Kidney epithelial cell (primary cell): Measurements from ENCODE around the gene TEF. TPM values are rescaled to one million over a fixed set of nuclear protein-coding genes. Genes with fewer than 3 reads are reported as not detected.
"Not testable (repeated sequence)": the region's sequence is repeated elsewhere in the genome, so short reads cannot be mapped to it uniquely, and the experiment has no call there.

Source experiments
- DNase-seq: peaks from one replicate; pipeline ENCODE4 v3.0.0-alpha.2; 2010; ENCODE audit warnings: low read depth
- H3K27me3 ChIP-seq: 2 replicates; pipeline ENCODE4 v1.6.0; 2011; ENCODE audit warnings: low read length; ENCODE audit not compliant: control insufficient read depth, insufficient read depth
- H3K36me3 ChIP-seq: 2 replicates; pipeline ENCODE4 v1.5.1; 2011; ENCODE audit warnings: low read length; ENCODE audit not compliant: control insufficient read depth, insufficient read depth
- H3K4me3 ChIP-seq: 2 replicates; pipeline ENCODE4 v1.5.1; 2011; ENCODE audit warnings: low read depth, mild to moderate bottlenecking, control low read depth, low read length
- CTCF ChIP-seq: IDR thresholded peaks from 2 replicates; pipeline ENCODE4 v1.5.1; 2011; ENCODE audit warnings: mild to moderate bottlenecking, moderate library complexity, low read length, control low read depth, inconsistent platforms; ENCODE audit not compliant: insufficient read depth, poor library complexity, severe bottlenecking
- total RNA-seq: library from RNA; depleted of rRNA; stranded (reverse); fragments of >200 nt; gene quantifications from 2 replicates; pipeline ENCODE4 v1.2.3, GENCODE V29; 2015

Gene TEF
- total RNA-seq, 1 donor from 2014 or later: 4.0 TPM

GRCh38 chr22:41429232-41429950, 47.6 kb downstream of the TEF start:
- no peak for TF ChIP-seq CTCF
- Histone ChIP-seq H3K4me3 (no peak overlapping the region), H3K36me3 (no peaks in the 10 kb centered on the region), H3K27me3 (no peaks in the 10 kb centered on the region)
- no peak for DNase-seq

- TF ChIP-seq CTCF: no peak
- no peak for DNase-seq
- no peaks in the 10 kb centered on the region for H3K36me3 ChIP-seq
- no peak overlapping the region for H3K4me3 ChIP-seq
- H3K27me3 ChIP-seq: no peaks in the 10 kb centered on the region
These were observed 48.2 kb downstream of the TEF start for GRCh38 chr22:41429951-41430332.

DNA sequence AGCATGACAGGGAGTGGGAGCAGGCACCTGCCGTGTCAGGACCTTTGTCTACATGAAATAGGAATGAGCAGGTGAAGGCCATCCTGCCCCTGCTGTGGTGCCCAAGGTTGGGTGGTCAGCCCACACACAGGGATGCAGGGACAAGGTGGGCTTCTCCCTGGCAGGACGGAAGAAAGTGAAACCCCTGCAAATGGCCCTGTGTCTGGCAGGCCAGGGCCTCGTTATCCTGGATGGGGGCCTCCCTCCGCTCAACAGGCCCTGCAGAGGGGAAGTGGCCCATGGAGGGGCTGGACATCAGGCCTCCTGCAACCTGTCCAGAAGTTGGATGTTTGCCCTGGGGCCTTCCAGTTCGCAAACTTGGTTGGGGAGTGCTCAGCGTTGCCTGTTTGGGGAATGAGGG, 49.9 kb downstream of the TEF start:
- H3K4me3 ChIP-seq: no peak overlapping the region
- H3K36me3 ChIP-seq: peaks cover 6% of the 10 kb centered on the region
- no peaks in the 10 kb centered on the region for H3K27me3 ChIP-seq
- no peak for TF ChIP-seq CTCF
- DNase-seq: no peak

DNA sequence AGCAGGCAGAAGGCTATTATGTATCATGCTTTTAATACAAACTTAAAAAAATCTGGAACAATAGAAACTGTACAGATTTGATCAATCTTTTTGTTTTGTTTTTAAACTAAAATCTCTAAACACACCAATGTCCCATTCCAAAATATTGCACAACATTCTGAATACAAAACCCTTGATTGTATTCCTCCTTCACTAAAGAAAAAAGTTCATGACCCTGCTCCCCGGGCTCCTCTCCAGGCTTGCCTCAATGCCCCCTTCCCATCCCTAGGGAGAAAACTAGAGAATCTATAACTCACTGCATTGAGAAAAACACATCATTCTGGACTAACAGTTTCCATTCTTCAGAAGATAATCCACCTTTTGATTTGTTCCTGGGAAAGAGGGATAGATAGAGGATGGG, 51.7 kb downstream of the TEF start:
- not testable (repeated sequence) for H3K36me3 ChIP-seq

DNA sequence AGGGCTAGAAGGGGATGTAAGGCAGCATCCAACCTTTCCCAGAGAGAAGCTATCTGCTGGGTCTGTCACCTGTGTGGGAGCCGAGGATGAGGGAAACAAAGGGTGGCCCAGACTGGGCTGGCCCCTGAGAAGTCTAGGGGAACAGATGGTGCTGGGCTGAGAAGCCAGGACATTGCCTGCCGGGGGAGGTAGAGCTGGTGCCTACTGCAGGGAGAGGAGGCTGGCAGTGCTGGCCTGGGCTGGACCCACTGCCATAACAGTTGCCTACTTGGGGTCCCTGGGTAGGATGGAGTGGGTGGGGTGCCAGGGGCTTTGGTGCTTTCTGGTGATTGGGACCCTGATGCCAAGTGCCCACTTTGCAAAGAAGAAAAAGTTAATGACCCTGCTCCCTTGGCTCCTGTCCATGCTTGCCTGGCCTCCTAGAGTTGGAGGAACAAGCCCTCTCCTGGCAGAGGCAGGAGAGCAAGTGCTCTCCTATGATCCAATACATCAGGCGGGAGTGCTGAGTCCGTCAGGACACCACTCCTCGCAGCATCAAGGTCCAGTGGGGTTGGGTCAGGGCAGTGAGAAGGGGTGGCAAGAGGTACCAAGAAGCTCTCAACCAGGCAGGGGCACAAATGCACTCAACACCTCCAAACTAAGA, 52.7 kb downstream of the TEF start:
- not testable (repeated sequence) for H3K4me3 ChIP-seq, DNase-seq, H3K36me3 ChIP-seq, H3K27me3 ChIP-seq

More for the DNA sequence above, 51.7 kb downstream of the TEF start:
- H3K27me3 ChIP-seq, DNase-seq, H3K4me3 ChIP-seq: not testable (repeated sequence)

- H3K27me3 ChIP-seq: no peaks in the 10 kb centered on the region
- DNase-seq: no peak
- TF ChIP-seq CTCF: no peak
- no peak overlapping the region for H3K4me3 ChIP-seq
- peaks cover 8% of the 10 kb centered on the region for H3K36me3 ChIP-seq
These were observed 53.8 kb downstream of the TEF start for GRCh38 chr22:41435560-41435959.
